ENCODE results near the gene ADO.

The ADO gene

GRCh38 chr10:62856021-62856420, 51.5 kb downstream of the ADO start:
- Histone ChIP-seq H3K9me3 (ENCODE audit: control insufficient read depth in 5 of 5, low read length in 5 of 5) (no peaks in the 10 kb centered on the region), H3K4me1 (ENCODE audit: control insufficient read depth in 5 of 5, insufficient read depth in 5 of 5, low read length in 5 of 5) (peaks cover 0 to 6% (median 0%) of the 10 kb centered on the region in 5 donors), H3K27ac (ENCODE audit: low read depth, low read length) (no peak overlapping the region), H3K36me3 (ENCODE audit: control insufficient read depth in 5 of 5, insufficient read depth in 5 of 5, low read length in 5 of 5) (no peaks in the 10 kb centered on the region), H3K9ac (ENCODE audit: low read length in 5 of 5) (no peak overlapping the region), H3K27me3 (ENCODE audit: control insufficient read depth in 5 of 5, insufficient read depth in 4 of 5, low read length in 5 of 5) (no peaks in the 10 kb centered on the region), H3K4me3 (ENCODE audit: low read depth in 1 of 5, low read length in 5 of 5) (no peak overlapping the region)

Measured in subcutaneous abdominal adipose tissue (tissue), 5 donors.